H9 (cell line): ENCODE data around the gene TENM4. TPM values are rescaled to one million over a fixed set of nuclear protein-coding genes. Genes with fewer than 3 reads are reported as not detected.

ENCODE experiments used
- DNase-seq: peaks from one replicate; pipeline ENCODE4 v3.0.0-alpha.2; 2017
- H2AFZ ChIP-seq: one replicate; pipeline ENCODE4 v1.6.1; 2013; ENCODE audit warnings: mild to moderate bottlenecking, low read length, control low read depth, moderate library complexity
- H2AK5ac ChIP-seq: 2 replicates; pipeline ENCODE4 v1.6.1; 2013; ENCODE audit warnings: low read length, control low read depth, mixed read lengths; ENCODE audit not compliant: insufficient read length
- H2BK120ac ChIP-seq: one replicate; pipeline ENCODE4 v1.6.1; 2013; ENCODE audit warnings: low read depth, mild to moderate bottlenecking, low read length, control low read depth, inconsistent platforms; ENCODE audit not compliant: poor library complexity, severe bottlenecking
- H2BK12ac ChIP-seq: 2 replicates; pipeline ENCODE4 v1.6.1; 2013; ENCODE audit warnings: low read length, control low read depth, mixed read lengths, low read depth; ENCODE audit not compliant: insufficient read length
- H2BK15ac ChIP-seq: 2 replicates; pipeline ENCODE4 v1.6.1; 2013; ENCODE audit warnings: low read depth, low read length, control low read depth
- H2BK20ac ChIP-seq: one replicate; pipeline ENCODE4 v1.6.1; 2013; ENCODE audit warnings: low read depth, mild to moderate bottlenecking, low read length, control low read depth, inconsistent platforms; ENCODE audit not compliant: poor library complexity, severe bottlenecking
- H2BK5ac ChIP-seq: 2 replicates; pipeline ENCODE4 v1.6.1; 2013; ENCODE audit warnings: low read length, control low read depth, mixed read lengths; ENCODE audit not compliant: insufficient read length
- H3K14ac ChIP-seq: 2 replicates; pipeline ENCODE4 v1.6.1; 2013; ENCODE audit warnings: low read length, control low read depth; ENCODE audit not compliant: insufficient read depth
- H3K18ac ChIP-seq: 2 replicates; pipeline ENCODE4 v1.6.1; 2013; ENCODE audit warnings: low read depth, mild to moderate bottlenecking, mixed read lengths, low read length, control low read depth; ENCODE audit not compliant: insufficient read length
- H3K23ac ChIP-seq: 2 replicates; pipeline ENCODE4 v1.6.1; 2013; ENCODE audit warnings: low read length, control low read depth, mixed read lengths, low read depth; ENCODE audit not compliant: insufficient read length
- H3K23me2 ChIP-seq: 2 replicates; pipeline ENCODE4 v1.6.1; 2013; ENCODE audit warnings: low read depth, mild to moderate bottlenecking, mixed read lengths, low read length, control low read depth; ENCODE audit not compliant: insufficient read length, poor library complexity, severe bottlenecking
- H3K27ac ChIP-seq: 2 replicates; pipeline ENCODE4 v1.5.1; 2013; ENCODE audit warnings: low read length, control low read depth, mixed read lengths, low read depth; ENCODE audit not compliant: insufficient read length
- H3K27me3 ChIP-seq: 2 replicates; pipeline ENCODE4 v1.6.1; 2013; ENCODE audit warnings: low read length, control low read depth, inconsistent platforms; ENCODE audit not compliant: insufficient read depth
- H3K4ac ChIP-seq: 2 replicates; pipeline ENCODE4 v1.6.1; 2013; ENCODE audit warnings: low read depth, mild to moderate bottlenecking, control low read depth, inconsistent platforms, low read length, moderate library complexity
- H3K4me1 ChIP-seq: 2 replicates; pipeline ENCODE4 v1.6.1; 2013; ENCODE audit warnings: low read length, control low read depth, inconsistent platforms; ENCODE audit not compliant: insufficient read depth
- H3K4me2 ChIP-seq: 2 replicates; pipeline ENCODE4 v1.6.1; 2013; ENCODE audit warnings: low read length, control low read depth, mixed read lengths; ENCODE audit not compliant: insufficient read length, insufficient read depth
- H3K56ac ChIP-seq: 2 replicates; pipeline ENCODE4 v1.6.1; 2013; ENCODE audit warnings: low read depth, mild to moderate bottlenecking, mixed read lengths, low read length, control low read depth; ENCODE audit not compliant: insufficient read length
- H3K79me1 ChIP-seq: 2 replicates; pipeline ENCODE4 v1.6.1; 2013; ENCODE audit warnings: low read depth, mild to moderate bottlenecking, moderate library complexity, low read length, control low read depth, inconsistent platforms; ENCODE audit not compliant: insufficient read depth, poor library complexity, severe bottlenecking
- H3K79me2 ChIP-seq: 2 replicates; pipeline ENCODE4 v1.6.1; 2013; ENCODE audit warnings: low read length, control low read depth, inconsistent platforms; ENCODE audit not compliant: insufficient read depth
- H3K9ac ChIP-seq: 2 replicates; pipeline ENCODE4 v1.6.1; 2013; ENCODE audit warnings: low read length, control low read depth, mixed read lengths; ENCODE audit not compliant: insufficient read length; ENCODE audit errors: extremely low read depth
- H3K9me3 ChIP-seq: one replicate; pipeline ENCODE4 v1.6.1; 2013; ENCODE audit warnings: low read depth, low read length, inconsistent platforms; ENCODE audit not compliant: control insufficient read depth
- H3T11ph ChIP-seq: one replicate; pipeline ENCODE4 v1.6.1; 2013; ENCODE audit warnings: mild to moderate bottlenecking, low read length, control low read depth, inconsistent platforms
- H4K20me1 ChIP-seq: one replicate; pipeline ENCODE4 v1.6.1; 2013; ENCODE audit not compliant: control insufficient read depth, insufficient read length, insufficient read depth
- H4K5ac ChIP-seq: 2 replicates; pipeline ENCODE4 v1.6.1; 2013; ENCODE audit warnings: low read depth, mild to moderate bottlenecking, mixed read lengths, low read length, control low read depth; ENCODE audit not compliant: insufficient read length
- H4K8ac ChIP-seq: replicated peaks from 2 replicates; pipeline ENCODE4 v1.6.1; 2013; ENCODE audit warnings: low read length, control low read depth, mixed read lengths, low read depth; ENCODE audit not compliant: insufficient read length
- H4K91ac ChIP-seq: 2 replicates; pipeline ENCODE4 v1.6.1; 2013; ENCODE audit warnings: low read depth, mild to moderate bottlenecking, moderate library complexity, mixed read lengths, low read length, control low read depth; ENCODE audit not compliant: insufficient read length
- H3K27ac Mint-ChIP-seq, 3 experiments: 2 replicates in 2 of 3; 3 replicates in 1 of 3; pipeline ENCODE4 v1.8.0; 2020 to 2021; ENCODE audit warnings: mixed read lengths in 3 of 3, mild to moderate bottlenecking in 1 of 3, moderate library complexity in 1 of 3
- H3K27me3 Mint-ChIP-seq: 2 replicates; pipeline ENCODE4 v1.8.0; 2021; ENCODE audit warnings: low read depth, mild to moderate bottlenecking, moderate library complexity, mixed read lengths
- H3K36me3 Mint-ChIP-seq, 3 experiments: 2 replicates in 2 of 3; 3 replicates in 1 of 3; pipeline ENCODE4 v1.8.0; 2020 to 2021; ENCODE audit warnings: low read depth in 3 of 3, mixed read lengths in 3 of 3; ENCODE audit not compliant: insufficient read depth in 1 of 3
- H3K4me1 Mint-ChIP-seq, 2 experiments: 2 replicates each; pipeline ENCODE4 v1.8.0; 2020; ENCODE audit warnings: mixed read lengths in 2 of 2
- H3K4me3 Mint-ChIP-seq, 2 experiments: 2 replicates in 1 of 2; 3 replicates in 1 of 2; pipeline ENCODE4 v1.8.0; 2020 to 2021; ENCODE audit warnings: mild to moderate bottlenecking in 2 of 2, mixed read lengths in 2 of 2, moderate library complexity in 1 of 2
- H3K9me3 Mint-ChIP-seq, 2 experiments: 2 replicates in 1 of 2; 3 replicates in 1 of 2; pipeline ENCODE4 v1.8.0; 2020; ENCODE audit warnings: mild to moderate bottlenecking in 2 of 2, mixed read lengths in 2 of 2, moderate library complexity in 1 of 2
- WGBS: extraction: QIAGEN DNeasy Blood & Tissue Kit; methylation state at CpG from one replicate; pipeline ENCODE4 v1.1.7; 2013; ENCODE audit warnings: missing lambda C conversion rate, low lambda C conversion rate, mixed read lengths; ENCODE audit not compliant: insufficient read length; ENCODE audit errors: extremely low coverage; 5-methylcytosine and 5-hydroxymethylcytosine counted together
- total RNA-seq: library from RNA; stranded (reverse); gene quantifications from 2 replicates; pipeline ENCODE4 v1.2.1, GENCODE V29; 2021
- TF ChIP-seq, protein P1 (sequence below): fragments of 200-600 bp; sonication (generic); conservative IDR thresholded peaks from 3 replicates; pipeline ENCODE4 v1.8.0; 2021; ENCODE audit warnings: antibody characterized with exemption, mild to moderate bottlenecking

Gene TENM4
- total RNA-seq, 1 experiment from 2014 or later, result 4.6 TPM

DNA sequence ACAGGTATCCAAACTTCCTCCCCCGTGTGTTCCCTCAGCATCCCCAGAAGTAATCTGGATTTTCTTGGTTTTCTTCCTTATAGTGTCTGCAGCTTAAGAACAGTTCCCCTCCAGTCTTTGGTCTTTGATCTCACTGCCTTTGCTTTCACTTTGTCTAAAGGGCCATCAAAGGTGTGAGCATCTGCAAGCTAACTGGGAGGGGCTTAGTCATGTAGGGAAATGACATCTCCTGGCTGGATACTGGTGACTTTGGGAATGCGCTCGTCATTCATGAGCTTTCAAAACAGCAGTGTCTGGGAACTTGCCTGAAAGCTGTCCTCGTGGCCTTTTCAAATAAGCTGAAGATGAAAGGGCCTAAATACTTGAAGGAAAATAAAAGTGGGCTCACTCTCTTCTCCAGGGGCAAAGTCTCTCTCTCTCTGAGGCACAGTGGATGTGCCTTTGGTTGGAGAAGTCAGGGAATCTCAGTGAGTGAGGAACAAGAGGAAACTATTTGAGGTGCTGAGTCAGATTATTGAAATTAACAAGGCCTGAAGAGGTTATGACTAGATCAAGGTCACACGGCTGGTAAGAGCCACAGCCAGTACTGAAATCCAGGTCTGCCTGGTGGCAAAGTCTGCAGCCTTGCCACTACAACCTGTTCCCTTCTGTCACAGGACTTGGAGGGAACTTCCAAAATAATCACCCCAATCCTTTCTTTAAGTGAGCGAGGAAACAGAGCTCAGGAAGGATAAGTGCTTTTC lies 45.6 kb upstream of the TENM4 start:
- Mint-ChIP-seq H3K9me3 (no peaks in the 10 kb centered on the region), H3K27ac (peak overlapping the region in 1 of 3 experiments; percentile 55; a peak in 1 of 7 replicates)
- WGBS, result no CpG with 5 or more reads among the region's 6 CpGs

More for the DNA sequence above, 45.6 kb upstream of the TENM4 start:
- no peak overlapping the region for H2BK20ac ChIP-seq
- H4K8ac ChIP-seq, result no peak overlapping the region
- peaks cover 13% of the 10 kb centered on the region for H3K4me1 ChIP-seq
- no peak overlapping the region for H2AFZ ChIP-seq
- H3K56ac ChIP-seq, result no peak overlapping the region
- Mint-ChIP-seq H3K36me3 (no peaks in the 10 kb centered on the region), H3K27me3 (peaks cover 9% of the 10 kb centered on the region), H3K4me3 (peak overlapping the region; percentile 8 to 64), H3K4me1 (peaks cover 42% of the 10 kb centered on the region in 2 experiments)
- no peak overlapping the region for H2BK120ac ChIP-seq
- H3K4me2 ChIP-seq, result peak overlapping the region; percentile 16
- no peaks in the 10 kb centered on the region for H3K23me2 ChIP-seq
- H2AK5ac ChIP-seq, result no peak overlapping the region
- H4K20me1 ChIP-seq, result no peaks in the 10 kb centered on the region
- no peak overlapping the region for H3T11ph ChIP-seq
- no peak overlapping the region for H3K18ac ChIP-seq
- no peak overlapping the region for H3K23ac ChIP-seq
- no peak for DNase-seq
- H2BK15ac ChIP-seq, result no peak overlapping the region
- no peaks in the 10 kb centered on the region for H3K79me2 ChIP-seq
- no peak overlapping the region for H3K4ac ChIP-seq
- no peak overlapping the region for H4K5ac ChIP-seq
- H2BK5ac ChIP-seq, result no peak overlapping the region
- H3K9ac ChIP-seq, result no peak overlapping the region
- no peaks in the 10 kb centered on the region for H3K79me1 ChIP-seq
- no peaks in the 10 kb centered on the region for H3K27me3 ChIP-seq
- H2BK12ac ChIP-seq, result no peak overlapping the region
- H4K91ac ChIP-seq, result no peak overlapping the region
- no peak overlapping the region for H3K14ac ChIP-seq
- H3K9me3 ChIP-seq, result no peaks in the 10 kb centered on the region
- TF ChIP-seq, protein P1, sequence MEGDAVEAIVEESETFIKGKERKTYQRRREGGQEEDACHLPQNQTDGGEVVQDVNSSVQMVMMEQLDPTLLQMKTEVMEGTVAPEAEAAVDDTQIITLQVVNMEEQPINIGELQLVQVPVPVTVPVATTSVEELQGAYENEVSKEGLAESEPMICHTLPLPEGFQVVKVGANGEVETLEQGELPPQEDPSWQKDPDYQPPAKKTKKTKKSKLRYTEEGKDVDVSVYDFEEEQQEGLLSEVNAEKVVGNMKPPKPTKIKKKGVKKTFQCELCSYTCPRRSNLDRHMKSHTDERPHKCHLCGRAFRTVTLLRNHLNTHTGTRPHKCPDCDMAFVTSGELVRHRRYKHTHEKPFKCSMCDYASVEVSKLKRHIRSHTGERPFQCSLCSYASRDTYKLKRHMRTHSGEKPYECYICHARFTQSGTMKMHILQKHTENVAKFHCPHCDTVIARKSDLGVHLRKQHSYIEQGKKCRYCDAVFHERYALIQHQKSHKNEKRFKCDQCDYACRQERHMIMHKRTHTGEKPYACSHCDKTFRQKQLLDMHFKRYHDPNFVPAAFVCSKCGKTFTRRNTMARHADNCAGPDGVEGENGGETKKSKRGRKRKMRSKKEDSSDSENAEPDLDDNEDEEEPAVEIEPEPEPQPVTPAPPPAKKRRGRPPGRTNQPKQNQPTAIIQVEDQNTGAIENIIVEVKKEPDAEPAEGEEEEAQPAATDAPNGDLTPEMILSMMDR, result no peak
- H3K27ac ChIP-seq, result no peak overlapping the region
